Sigmoid colon (tissue), 3 donors: ENCODE data around the gene CDON.

Experiments
- CTCF ChIP-seq, 4 experiments: fragments of 450-650 bp in 3 of 4; fragments of 200-600 bp in 1 of 4; IDR thresholded peaks; one replicate each; pipeline ENCODE4 v1.5.1; 2016 to 2019; ENCODE audit warnings: antibody characterized with exemption in 4 of 4, mild to moderate bottlenecking in 3 of 4, moderate library complexity in 2 of 4
- POLR2A ChIP-seq, 2 donors: fragments of 450-650 bp; IDR thresholded peaks; one replicate each; pipeline ENCODE4 v1.6.1; 2016; ENCODE audit warnings: antibody characterized with exemption in 2 of 2, mild to moderate bottlenecking in 2 of 2, moderate library complexity in 2 of 2

GRCh38 chr11:125933030-125933813 lies 129.4 kb downstream of the CDON start:
- no peak for TF ChIP-seq CTCF (IDR thresholded peaks at IDR 0.05)
- TF ChIP-seq POLR2A (IDR thresholded peaks at IDR 0.05) = no peak
